PFSK-1 (cell line): ENCODE data around the gene B3GAT1.

Experiments
- FOXP2 ChIP-seq: optimal IDR thresholded peaks from 2 replicates; pipeline ENCODE3; 2011; ENCODE audit warnings: borderline replicate concordance, control low read depth, inconsistent platforms; ENCODE audit not compliant: insufficient read depth; ENCODE audit errors: extremely low read length, extremely low read depth
- POLR2AphosphoS5 ChIP-seq: IDR thresholded peaks from 2 replicates; pipeline ENCODE4 v1.6.1; 2012; ENCODE audit warnings: low read depth, mild to moderate bottlenecking, control low read depth, low read length, moderate library complexity
- SIN3A ChIP-seq: IDR thresholded peaks from 2 replicates; pipeline ENCODE4 v1.6.1; 2012; ENCODE audit warnings: mild to moderate bottlenecking, low read length, moderate library complexity, borderline replicate concordance; ENCODE audit not compliant: insufficient read depth
- TAF1 ChIP-seq: IDR thresholded peaks from 2 replicates; pipeline ENCODE4 v1.6.1; 2012; ENCODE audit warnings: low read length, control low read depth, borderline replicate concordance; ENCODE audit not compliant: insufficient read depth
- TF ChIP-seq, protein P1 (sequence below), 2 experiments: IDR thresholded peaks; 2 replicates each; pipeline versions ENCODE4 v1.6.1 to v1.8.0; 2011 to 2012; ENCODE audit warnings: low read depth in 2 of 2, low read length in 2 of 2, control low read depth in 1 of 2, inconsistent platforms in 1 of 2, mild to moderate bottlenecking in 1 of 2, moderate library complexity in 1 of 2; ENCODE audit not compliant: insufficient read depth in 1 of 2

Gene B3GAT1

DNA sequence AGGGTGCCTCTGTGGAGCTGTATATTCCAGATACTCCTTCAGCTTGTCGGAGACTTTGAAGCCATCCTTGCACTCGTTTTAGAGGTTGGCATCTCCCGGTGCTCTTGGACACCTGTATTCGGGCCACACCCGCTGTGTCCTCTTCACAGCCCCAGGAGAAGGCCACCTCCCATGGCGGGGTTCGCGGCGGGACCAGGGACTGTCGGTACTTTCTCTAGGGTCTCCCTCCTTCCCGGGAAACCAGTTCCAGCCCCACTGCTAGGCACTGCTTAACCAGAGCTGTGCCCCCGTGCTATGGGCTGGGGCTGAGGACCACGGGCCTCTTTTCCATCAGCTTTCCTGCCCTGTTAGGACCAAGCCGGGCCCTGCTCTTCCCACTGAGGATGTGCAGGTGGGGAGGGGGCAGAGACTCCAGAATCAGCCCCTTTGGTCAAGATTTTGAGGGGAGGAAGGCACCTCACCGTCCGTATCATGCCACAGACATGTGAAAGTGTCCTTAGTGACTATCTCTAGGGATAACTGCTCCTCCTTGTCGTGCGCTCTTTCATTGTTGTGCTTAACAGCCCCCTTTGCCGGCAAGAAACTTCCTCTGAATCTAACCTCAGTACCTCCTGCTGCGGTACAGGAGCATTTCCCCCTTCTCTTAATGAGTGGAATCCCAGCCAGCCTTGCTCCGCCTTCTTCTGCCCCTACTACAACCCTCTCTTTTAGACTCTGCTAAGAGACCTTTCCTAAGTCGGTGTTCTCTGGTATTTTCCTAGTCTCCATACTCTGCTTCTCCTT is 1.2 kb upstream of the B3GAT1 start:
- TF ChIP-seq POLR2AphosphoS5, result no peak
- no peak for TF ChIP-seq FOXP2
- TF ChIP-seq TAF1, result no peak
- no peak for TF ChIP-seq SIN3A
- TF ChIP-seq, protein P1, sequence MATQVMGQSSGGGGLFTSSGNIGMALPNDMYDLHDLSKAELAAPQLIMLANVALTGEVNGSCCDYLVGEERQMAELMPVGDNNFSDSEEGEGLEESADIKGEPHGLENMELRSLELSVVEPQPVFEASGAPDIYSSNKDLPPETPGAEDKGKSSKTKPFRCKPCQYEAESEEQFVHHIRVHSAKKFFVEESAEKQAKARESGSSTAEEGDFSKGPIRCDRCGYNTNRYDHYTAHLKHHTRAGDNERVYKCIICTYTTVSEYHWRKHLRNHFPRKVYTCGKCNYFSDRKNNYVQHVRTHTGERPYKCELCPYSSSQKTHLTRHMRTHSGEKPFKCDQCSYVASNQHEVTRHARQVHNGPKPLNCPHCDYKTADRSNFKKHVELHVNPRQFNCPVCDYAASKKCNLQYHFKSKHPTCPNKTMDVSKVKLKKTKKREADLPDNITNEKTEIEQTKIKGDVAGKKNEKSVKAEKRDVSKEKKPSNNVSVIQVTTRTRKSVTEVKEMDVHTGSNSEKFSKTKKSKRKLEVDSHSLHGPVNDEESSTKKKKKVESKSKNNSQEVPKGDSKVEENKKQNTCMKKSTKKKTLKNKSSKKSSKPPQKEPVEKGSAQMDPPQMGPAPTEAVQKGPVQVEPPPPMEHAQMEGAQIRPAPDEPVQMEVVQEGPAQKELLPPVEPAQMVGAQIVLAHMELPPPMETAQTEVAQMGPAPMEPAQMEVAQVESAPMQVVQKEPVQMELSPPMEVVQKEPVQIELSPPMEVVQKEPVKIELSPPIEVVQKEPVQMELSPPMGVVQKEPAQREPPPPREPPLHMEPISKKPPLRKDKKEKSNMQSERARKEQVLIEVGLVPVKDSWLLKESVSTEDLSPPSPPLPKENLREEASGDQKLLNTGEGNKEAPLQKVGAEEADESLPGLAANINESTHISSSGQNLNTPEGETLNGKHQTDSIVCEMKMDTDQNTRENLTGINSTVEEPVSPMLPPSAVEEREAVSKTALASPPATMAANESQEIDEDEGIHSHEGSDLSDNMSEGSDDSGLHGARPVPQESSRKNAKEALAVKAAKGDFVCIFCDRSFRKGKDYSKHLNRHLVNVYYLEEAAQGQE (IDR thresholded peaks at IDR 0.05; ENCODE audit: insufficient read depth in 1 of 2, low read depth in 2 of 2, low read length in 2 of 2), result no peak

DNA sequence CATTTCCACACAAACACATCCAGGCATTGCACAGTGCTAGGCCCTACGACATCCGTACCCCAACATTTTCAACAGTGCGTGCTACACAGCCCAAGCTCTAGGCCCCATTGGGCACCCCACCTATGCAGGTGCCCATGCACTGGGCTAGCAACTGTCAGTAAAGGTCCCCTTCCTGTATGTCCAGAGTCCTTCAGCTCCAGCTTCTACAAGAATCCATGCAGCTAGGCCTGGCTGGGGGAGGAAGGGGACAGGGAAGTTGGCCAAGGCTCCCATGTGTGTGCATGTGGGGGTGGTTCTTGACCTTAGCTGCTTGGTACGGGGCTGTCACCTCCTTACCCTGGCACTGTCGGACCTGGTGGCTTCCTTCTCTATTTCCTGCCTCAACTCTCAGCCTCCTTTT is 1.3 kb downstream of the B3GAT1 start:
- TF ChIP-seq, protein P1 (IDR thresholded peaks at IDR 0.05; ENCODE audit: insufficient read depth in 1 of 2, low read depth in 2 of 2, low read length in 2 of 2), result no peak
- TF ChIP-seq SIN3A (no peak), POLR2AphosphoS5 (no peak), TAF1 (no peak), FOXP2 (no peak)

DNA sequence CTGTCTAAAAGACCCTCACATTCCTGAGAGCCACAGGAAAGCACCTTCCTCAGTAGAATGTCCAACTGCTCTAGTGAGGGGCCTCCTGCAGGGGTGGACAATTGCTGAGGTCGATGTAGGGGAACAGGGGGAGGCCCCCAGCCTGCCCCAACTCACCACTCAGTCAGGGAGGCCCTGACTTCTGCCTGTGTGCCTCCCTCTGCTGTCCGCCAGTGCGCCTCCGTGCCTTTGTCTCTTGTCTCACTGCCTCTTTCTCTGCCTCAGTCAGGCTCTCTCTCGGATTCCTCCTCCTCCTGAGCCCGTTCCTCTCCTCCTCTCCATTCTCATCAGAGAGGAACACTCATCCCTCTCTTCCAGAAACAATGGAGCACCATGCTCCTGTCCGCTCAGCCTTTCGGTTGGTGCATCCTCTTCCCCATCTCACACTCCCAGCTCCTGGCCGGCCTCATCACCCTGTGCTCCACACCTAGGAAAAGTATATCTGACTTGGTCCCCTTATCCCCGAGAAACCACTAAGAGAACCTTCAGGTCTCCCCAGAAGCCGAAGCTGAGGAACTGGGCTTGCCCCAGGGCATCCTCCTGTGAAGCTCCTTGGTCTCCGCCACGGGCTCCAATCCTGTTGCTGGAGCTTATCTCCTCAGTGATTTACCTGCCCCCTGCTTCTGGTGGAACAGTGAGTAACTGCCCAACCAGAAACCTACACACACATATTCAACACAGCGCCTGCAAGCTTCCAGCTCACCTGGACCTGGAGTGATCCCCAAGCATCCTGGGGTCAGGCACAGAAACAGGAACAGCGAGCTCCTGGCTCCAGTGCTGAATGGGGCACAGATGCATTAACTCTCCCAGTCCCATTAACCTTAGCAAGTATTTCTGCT is 2.3 kb downstream of the B3GAT1 start:
- TF ChIP-seq FOXP2, result no peak
- TF ChIP-seq, protein P1 (IDR thresholded peaks at IDR 0.05; ENCODE audit: insufficient read depth in 1 of 2, low read depth in 2 of 2, low read length in 2 of 2), result no peak
- no peak for TF ChIP-seq POLR2AphosphoS5
- no peak for TF ChIP-seq SIN3A
- no peak for TF ChIP-seq TAF1

DNA sequence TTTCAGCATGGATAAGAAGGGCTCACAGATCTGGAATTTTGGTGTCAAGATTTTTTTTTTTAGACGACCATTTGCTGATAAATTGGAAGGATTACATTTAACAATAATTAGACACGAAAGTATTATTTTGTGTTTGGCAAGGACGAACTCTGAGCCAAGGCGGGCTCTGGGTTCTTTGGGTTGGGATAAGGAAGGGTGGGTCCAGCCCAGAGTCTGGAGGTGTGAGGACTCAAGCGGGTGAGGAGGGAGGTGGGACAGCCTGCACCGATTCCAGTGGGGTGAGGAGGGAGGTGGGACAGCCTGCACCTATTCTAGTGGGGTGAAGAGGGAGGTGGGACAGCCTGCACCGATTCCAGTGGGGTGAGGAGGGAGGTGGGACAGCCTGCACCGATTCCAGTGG is 4.1 kb downstream of the B3GAT1 start:
- TF ChIP-seq, protein P1 (IDR thresholded peaks at IDR 0.05; ENCODE audit: insufficient read depth in 1 of 2, low read depth in 2 of 2, low read length in 2 of 2), result no peak
- TF ChIP-seq TAF1 (no peak), POLR2AphosphoS5 (no peak), SIN3A (no peak), FOXP2 (no peak)
